PC-3 (cell line): ENCODE results near the gene AGAP3. TPM values are rescaled to one million over a fixed set of nuclear protein-coding genes. Genes with fewer than 3 reads are reported as not detected.

Experiments used
- ATAC-seq: fragments of 200-7000 bp; cut with Tn5 transposase; 2 replicates; pipeline ENCODE4 v1.9.1; 2020; ENCODE audit warnings: mild to moderate bottlenecking, moderate library complexity
- BruUV-seq: library from RNA; stranded (reverse); fragments of 400-500 nt; replicated peaks from 2 replicates; lab custom pipeline; 2021; lab: Mats Ljungman, UMichigan
- CTCF ChIA-PET: fragments of 300-600 bp; sonication (Branson Sonifier 250); formaldehyde crosslinking; loops from one replicate; lab custom pipeline; 2022; ENCODE audit warnings: antibody characterized with exemption; lab: Charles Lee
- POLR2A ChIA-PET: fragments of 300-600 bp; sonication (Branson Sonifier 250); formaldehyde crosslinking; loops from one replicate; lab custom pipeline; 2022; ENCODE audit warnings: antibody characterized with exemption; ENCODE audit not compliant: unreplicated experiment; lab: Charles Lee
- DNase-seq: peaks from one replicate; pipeline ENCODE4 v3.0.0-alpha.2; 2015
- H2AFZ ChIP-seq: fragments of 300-600 bp; sonication (generic); 2 replicates; pipeline ENCODE4 v1.6.0; 2016; ENCODE audit warnings: antibody characterized with exemption, low read length
- H3F3A ChIP-seq: fragments of 300-600 bp; sonication (generic); one replicate; pipeline ENCODE4 v1.6.0; 2017; ENCODE audit warnings: antibody characterized with exemption, low read length, control low read depth, mild to moderate bottlenecking; ENCODE audit not compliant: unreplicated experiment
- H3K27ac ChIP-seq: fragments of 300-600 bp; sonication (generic); 2 replicates; pipeline ENCODE4 v1.5.1; 2016; ENCODE audit warnings: mild to moderate bottlenecking, low read length
- H3K27me3 ChIP-seq: fragments of 300-600 bp; sonication (generic); 2 replicates; pipeline ENCODE4 v1.6.1; 2016; ENCODE audit warnings: low read length, mixed read lengths
- H3K36me3 ChIP-seq: fragments of 300-600 bp; sonication (generic); 2 replicates; pipeline ENCODE4 v1.6.1; 2016; ENCODE audit warnings: low read depth, mixed run types, low read length, mixed read lengths
- H3K4me1 ChIP-seq: fragments of 300-600 bp; sonication (generic); 2 replicates; pipeline ENCODE4 v1.5.1; 2016; ENCODE audit warnings: low read length; ENCODE audit not compliant: insufficient read depth
- H3K4me2 ChIP-seq: fragments of 300-600 bp; sonication (generic); 2 replicates; pipeline ENCODE4 v1.6.0; 2016; ENCODE audit warnings: low read length
- H3K4me3 ChIP-seq: fragments of 300-600 bp; sonication (generic); 2 replicates; pipeline ENCODE4 v1.5.1; 2016; ENCODE audit warnings: mild to moderate bottlenecking, low read length, mixed read lengths
- H3K79me2 ChIP-seq: fragments of 300-600 bp; sonication (generic); 2 replicates; pipeline ENCODE4 v1.6.1; 2017; ENCODE audit warnings: low read length, mixed read lengths
- H3K9ac ChIP-seq: fragments of 300-600 bp; sonication (generic); 2 replicates; pipeline ENCODE4 v1.6.0; 2016; ENCODE audit warnings: mild to moderate bottlenecking, low read length
- H3K9me2 ChIP-seq: fragments of 300-600 bp; sonication (generic); replicated peaks from 2 replicates; pipeline ENCODE4 v1.6.1; 2016; ENCODE audit warnings: mixed run types, low read length, mixed read lengths
- H3K9me3 ChIP-seq: fragments of 300-600 bp; sonication (generic); 2 replicates; pipeline ENCODE4 v1.6.1; 2016; ENCODE audit warnings: low read length, mixed read lengths
- H4K20me1 ChIP-seq: fragments of 300-600 bp; sonication (generic); 2 replicates; pipeline ENCODE4 v1.6.1; 2016; ENCODE audit warnings: low read length, mixed read lengths
- CTCF ChIP-seq: fragments of 300-600 bp; sonication (generic); conservative IDR thresholded peaks from 2 replicates; pipeline ENCODE4 v1.5.1; 2017; ENCODE audit warnings: antibody characterized with exemption, low read depth, mild to moderate bottlenecking, low read length
- EZH2 ChIP-seq: fragments of 300-600 bp; sonication (generic); IDR thresholded peaks from one replicate; pipeline ENCODE4 v1.6.1; 2017; ENCODE audit warnings: antibody characterized with exemption, mild to moderate bottlenecking, low read length; ENCODE audit not compliant: unreplicated experiment
- EZH2phosphoT487 ChIP-seq: fragments of 300-600 bp; sonication (generic); IDR thresholded peaks from 2 replicates; pipeline ENCODE4 v1.6.1; 2018; ENCODE audit warnings: mild to moderate bottlenecking, antibody characterized with exemption, low read length, borderline replicate concordance
- intact Hi-C: fragments of 100-400 bp; cut with micrococcal nuclease; formaldehyde crosslinking; loops from 2 replicates; pipeline ENCODE4 v1.9.0; 2023
- total RNA-seq: library from RNA; depleted of rRNA; stranded (reverse); fragments of >200 nt; gene quantifications from 2 replicates; pipeline ENCODE4 v1.2.3, GENCODE V29; 2014

AGAP3 gene
- total RNA-seq, 1 experiment from 2014 or later: 53.5 TPM

- ATAC-seq (no peak), DNase-seq (no peak)
- no peaks in the 10 kb centered on the region for H3F3A ChIP-seq
- no peak overlapping the region for H3K4me3 ChIP-seq
- no peak overlapping the region for H3K9ac ChIP-seq
- ChIA-PET POLR2A (no interaction called here), CTCF (no interaction called here)
- no peaks in the 10 kb centered on the region for H4K20me1 ChIP-seq
- H3K4me1 ChIP-seq: no peaks in the 10 kb centered on the region
- H3K27me3 ChIP-seq: no peaks in the 10 kb centered on the region
- no peak for TF ChIP-seq EZH2phosphoT487
- TF ChIP-seq CTCF: no peak
- no peak for TF ChIP-seq EZH2
- H3K79me2 ChIP-seq: no peaks in the 10 kb centered on the region
- H3K27ac ChIP-seq: no peak overlapping the region
- H3K9me3 ChIP-seq: no peaks in the 10 kb centered on the region
- H2AFZ ChIP-seq: no peak overlapping the region
- H3K36me3 ChIP-seq: peaks cover 2% of the 10 kb centered on the region; the same call in 1 of the 2 replicates
- no peaks in the 10 kb centered on the region for H3K9me2 ChIP-seq
- H3K4me2 ChIP-seq: no peak overlapping the region
- intact Hi-C loops: no loop called here
- no TSS peak for BruUV-seq
Observed at GRCh38 chr7:151130741-151131157, 44.5 kb downstream of the AGAP3 start.

- TF ChIP-seq EZH2 (no peak), CTCF (no peak)
- ATAC-seq (no peak), DNase-seq (no peak)
- intact Hi-C loops: no loop called here
- Histone ChIP-seq H3K27ac (no peak overlapping the region), H3K9me2 (no peaks in the 10 kb centered on the region), H3K27me3 (no peaks in the 10 kb centered on the region), H3K4me1 (no peaks in the 10 kb centered on the region), H3K4me2 (no peak overlapping the region), H3K79me2 (no peaks in the 10 kb centered on the region), H3K9ac (no peak overlapping the region), H3K9me3 (no peaks in the 10 kb centered on the region), H4K20me1 (no peaks in the 10 kb centered on the region), H3K36me3 (peaks cover 2% of the 10 kb centered on the region; the same call in 1 of the 2 replicates), H3K4me3 (no peak overlapping the region), H3F3A (no peaks in the 10 kb centered on the region), H2AFZ (no peak overlapping the region)
- no TSS peak for BruUV-seq
- POLR2A ChIA-PET: no interaction called here
- CTCF ChIA-PET: no interaction called here
Observed at GRCh38 chr7:151131224-151131591, 44.9 kb downstream of the AGAP3 start.

GRCh38 chr7:151131592-151132293, 45.5 kb downstream of the AGAP3 start:
- Histone ChIP-seq H3K36me3 (peaks cover 2% of the 10 kb centered on the region; the same call in 1 of the 2 replicates), H2AFZ (no peak overlapping the region), H3K4me1 (no peaks in the 10 kb centered on the region), H3K9me2 (no peaks in the 10 kb centered on the region), H3K27me3 (no peaks in the 10 kb centered on the region), H3K9ac (no peak overlapping the region), H3K79me2 (no peaks in the 10 kb centered on the region), H3F3A (no peaks in the 10 kb centered on the region), H3K4me3 (no peak overlapping the region), H3K27ac (no peak overlapping the region), H3K9me3 (no peaks in the 10 kb centered on the region), H3K4me2 (no peak overlapping the region), H4K20me1 (no peaks in the 10 kb centered on the region)
- DNase-seq (no peak), ATAC-seq (no peak)
- no TSS peak for BruUV-seq
- CTCF ChIA-PET: no interaction called here
- POLR2A ChIA-PET: no interaction called here
- intact Hi-C loops: no loop called here
- no peak for TF ChIP-seq EZH2
- TF ChIP-seq EZH2phosphoT487: no peak
- no peak for TF ChIP-seq CTCF
